Measurements from ENCODE around the gene CAPS. TPM values are rescaled to one million over a fixed set of nuclear protein-coding genes. Genes with fewer than 3 reads are reported as not detected.
"Not testable (repeated sequence)": the region's sequence is repeated elsewhere in the genome, so short reads cannot be mapped to it uniquely, and the experiment has no call there.

Gene CAPS
- total RNA-seq, 1 donor from 2014 or later: 9.3 TPM

- H3K27ac Mint-ChIP-seq (ENCODE audit: unreplicated experiment): peak overlapping the region; percentile 90
- no peak for DNase-seq (ENCODE audit: low spot score)
- peaks cover 48% of the 10 kb centered on the region for H3K4me1 Mint-ChIP-seq (ENCODE audit: unreplicated experiment)
- H3K9me3 Mint-ChIP-seq (ENCODE audit: unreplicated experiment): no peaks in the 10 kb centered on the region
- TF ChIP-seq, protein P1, sequence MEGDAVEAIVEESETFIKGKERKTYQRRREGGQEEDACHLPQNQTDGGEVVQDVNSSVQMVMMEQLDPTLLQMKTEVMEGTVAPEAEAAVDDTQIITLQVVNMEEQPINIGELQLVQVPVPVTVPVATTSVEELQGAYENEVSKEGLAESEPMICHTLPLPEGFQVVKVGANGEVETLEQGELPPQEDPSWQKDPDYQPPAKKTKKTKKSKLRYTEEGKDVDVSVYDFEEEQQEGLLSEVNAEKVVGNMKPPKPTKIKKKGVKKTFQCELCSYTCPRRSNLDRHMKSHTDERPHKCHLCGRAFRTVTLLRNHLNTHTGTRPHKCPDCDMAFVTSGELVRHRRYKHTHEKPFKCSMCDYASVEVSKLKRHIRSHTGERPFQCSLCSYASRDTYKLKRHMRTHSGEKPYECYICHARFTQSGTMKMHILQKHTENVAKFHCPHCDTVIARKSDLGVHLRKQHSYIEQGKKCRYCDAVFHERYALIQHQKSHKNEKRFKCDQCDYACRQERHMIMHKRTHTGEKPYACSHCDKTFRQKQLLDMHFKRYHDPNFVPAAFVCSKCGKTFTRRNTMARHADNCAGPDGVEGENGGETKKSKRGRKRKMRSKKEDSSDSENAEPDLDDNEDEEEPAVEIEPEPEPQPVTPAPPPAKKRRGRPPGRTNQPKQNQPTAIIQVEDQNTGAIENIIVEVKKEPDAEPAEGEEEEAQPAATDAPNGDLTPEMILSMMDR (IDR thresholded peaks at IDR 0.05; ENCODE audit: unreplicated experiment): no peak
- no peak overlapping the region for H3K4me3 Mint-ChIP-seq (ENCODE audit: unreplicated experiment)
- H3K36me3 Mint-ChIP-seq (ENCODE audit: low read depth, unreplicated experiment): peaks cover 9% of the 10 kb centered on the region
- H3K27me3 Mint-ChIP-seq (ENCODE audit: unreplicated experiment): peaks cover 9% of the 10 kb centered on the region
Observed at GRCh38 chr19:5960005-5961001, 46.2 kb downstream of the CAPS start.

- Mint-ChIP-seq H3K4me3 (ENCODE audit: unreplicated experiment) (peak overlapping the region; percentile 29), H3K27ac (ENCODE audit: unreplicated experiment) (peak overlapping the region; percentile 95), H3K4me1 (ENCODE audit: unreplicated experiment) (peaks cover 61% of the 10 kb centered on the region)
- H3K36me3 Mint-ChIP-seq (ENCODE audit: low read depth, unreplicated experiment); DNase-seq (ENCODE audit: low spot score); H3K27me3 Mint-ChIP-seq (ENCODE audit: unreplicated experiment); H3K9me3 Mint-ChIP-seq (ENCODE audit: unreplicated experiment): not testable (repeated sequence)
Observed at GRCh38 chr19:5961641-5961968, 47.6 kb downstream of the CAPS start.

DNA sequence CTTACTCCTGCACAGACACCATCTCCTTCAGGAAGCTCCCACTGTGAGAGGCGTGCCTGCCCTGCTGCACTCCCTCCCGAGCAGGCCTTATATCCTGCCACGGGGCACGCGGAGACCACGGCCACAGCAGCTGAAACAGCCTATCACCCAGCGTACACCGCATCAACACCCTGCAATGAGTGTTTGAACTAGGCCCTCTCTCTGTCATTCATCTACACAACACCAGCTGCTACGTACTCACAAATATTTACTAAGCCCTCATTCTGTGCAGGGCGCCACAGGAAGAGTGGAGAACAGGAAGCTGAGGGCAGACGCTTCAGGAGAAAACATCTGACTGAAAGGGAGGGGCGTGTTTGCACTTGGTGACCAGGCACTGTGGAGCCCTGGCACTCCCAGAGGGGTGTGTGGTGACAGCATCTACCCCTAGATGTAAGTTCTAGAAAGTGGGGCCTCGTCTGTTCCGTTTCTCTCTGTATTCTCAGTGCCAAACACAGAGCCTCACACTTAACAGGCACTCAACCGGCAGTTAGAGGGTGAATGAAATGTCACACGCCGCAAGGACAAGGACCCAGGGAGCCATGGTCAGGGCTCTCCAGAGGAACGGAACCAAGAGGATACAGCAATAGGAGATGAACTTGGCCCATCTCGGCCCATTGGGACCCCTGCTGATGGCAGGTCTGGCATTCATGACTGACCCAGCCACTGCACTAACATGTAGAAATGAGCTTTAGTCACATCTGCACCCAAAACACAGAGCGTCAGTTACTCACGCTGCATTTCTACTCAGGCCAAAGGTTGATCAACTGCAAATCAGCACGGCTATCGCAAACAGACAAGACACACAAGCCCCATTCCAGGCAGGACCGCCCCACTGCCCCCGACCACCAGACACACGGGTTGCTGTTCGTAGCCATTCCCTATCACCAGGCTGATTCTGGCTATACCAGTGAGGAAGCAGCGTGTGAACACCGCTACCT is 48.2 kb downstream of the CAPS start:
- no peaks in the 10 kb centered on the region for H3K9me3 Mint-ChIP-seq (ENCODE audit: unreplicated experiment)
- H3K36me3 Mint-ChIP-seq (ENCODE audit: low read depth, unreplicated experiment): peaks cover 11% of the 10 kb centered on the region
- peak; percentile 47 for DNase-seq (ENCODE audit: low spot score)
- H3K4me1 Mint-ChIP-seq (ENCODE audit: unreplicated experiment): peaks cover 65% of the 10 kb centered on the region
- H3K4me3 Mint-ChIP-seq (ENCODE audit: unreplicated experiment): peak overlapping the region; percentile 29
- H3K27ac Mint-ChIP-seq (ENCODE audit: unreplicated experiment): peak overlapping the region; percentile 95
- TF ChIP-seq, protein P1 (IDR thresholded peaks at IDR 0.05; ENCODE audit: unreplicated experiment): no peak
- H3K27me3 Mint-ChIP-seq (ENCODE audit: unreplicated experiment): peaks cover 9% of the 10 kb centered on the region

DNA sequence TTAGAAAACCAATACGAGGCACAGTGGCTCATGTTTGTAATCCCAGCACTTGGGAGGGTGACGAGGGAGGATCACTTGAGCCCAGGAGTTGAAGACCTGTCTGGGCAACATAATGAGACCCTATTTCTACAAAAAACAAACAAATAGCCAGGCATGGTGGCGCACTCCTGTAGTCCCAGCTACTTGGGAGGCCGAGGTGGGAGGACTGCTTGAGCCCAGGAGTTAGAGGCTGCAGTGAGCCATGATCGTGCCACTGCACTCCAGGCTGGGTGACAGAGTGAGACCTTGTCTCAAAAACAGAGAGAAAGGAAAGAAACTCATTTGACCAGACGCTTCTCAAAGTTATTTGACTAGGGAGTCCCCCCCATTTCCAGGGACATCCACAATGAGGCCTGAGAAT is 49.2 kb downstream of the CAPS start:
- H3K4me1 Mint-ChIP-seq (ENCODE audit: unreplicated experiment): peaks cover 71% of the 10 kb centered on the region
- H3K27me3 Mint-ChIP-seq (ENCODE audit: unreplicated experiment): not testable (repeated sequence)

DNA sequence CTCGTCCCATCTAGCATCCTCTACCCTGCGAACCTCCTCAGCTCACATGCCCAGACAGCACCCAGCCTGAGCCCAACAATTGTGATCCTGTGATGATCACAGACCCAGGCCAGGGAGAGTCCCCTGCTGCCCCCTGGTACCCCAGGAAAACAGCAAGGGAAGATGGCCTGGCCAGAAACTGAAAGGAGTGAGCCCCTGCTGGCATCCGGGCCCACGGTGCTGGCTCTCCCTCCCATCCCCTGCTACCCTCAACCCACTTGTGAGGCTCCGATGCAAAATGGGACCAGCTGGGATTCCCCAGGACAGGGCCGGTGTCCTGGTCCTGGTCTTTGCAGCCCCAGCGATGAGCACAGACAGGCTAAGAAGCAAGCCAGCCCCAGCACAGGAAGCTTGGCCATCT is 49.8 kb downstream of the CAPS start:
- Mint-ChIP-seq H3K27me3 (ENCODE audit: unreplicated experiment) (peaks cover 12% of the 10 kb centered on the region), H3K4me1 (ENCODE audit: unreplicated experiment) (peaks cover 77% of the 10 kb centered on the region), H3K4me3 (ENCODE audit: unreplicated experiment) (peak overlapping the region; percentile 59), H3K36me3 (ENCODE audit: low read depth, unreplicated experiment) (peaks cover 8% of the 10 kb centered on the region), H3K9me3 (ENCODE audit: unreplicated experiment) (no peaks in the 10 kb centered on the region), H3K27ac (ENCODE audit: unreplicated experiment) (peak overlapping the region; percentile 42)
- TF ChIP-seq, protein P1 (IDR thresholded peaks at IDR 0.05; ENCODE audit: unreplicated experiment): no peak
- DNase-seq (ENCODE audit: low spot score): no peak

More for the DNA sequence above, 49.2 kb downstream of the CAPS start:
- not testable (repeated sequence) for DNase-seq (ENCODE audit: low spot score); H3K9me3 Mint-ChIP-seq (ENCODE audit: unreplicated experiment); H3K36me3 Mint-ChIP-seq (ENCODE audit: low read depth, unreplicated experiment); H3K27ac Mint-ChIP-seq (ENCODE audit: unreplicated experiment); H3K4me3 Mint-ChIP-seq (ENCODE audit: unreplicated experiment)

All from endothelial cell (in vitro differentiated cells).